ENCODE data around the gene DYNC2LI1.

- TF ChIP-seq FOXP2 (optimal IDR thresholded peaks at IDR 0.05; ENCODE audit: borderline replicate concordance, extremely low read depth, extremely low read length, insufficient read depth) (no peak), POLR2AphosphoS5 (IDR thresholded peaks at IDR 0.05; ENCODE audit: low read depth, low read length) (no peak), REST (IDR thresholded peaks at IDR 0.05; ENCODE audit: insufficient read depth in 1 of 2, low read depth in 2 of 2, low read length in 2 of 2) (no peak)
Observed at GRCh38 chr2:43845181-43845580, 71.3 kb downstream of the DYNC2LI1 start.

All from PFSK-1 (cell line).